Neural cell (in vitro differentiated cells): Measurements from ENCODE around the gene CYP4F22.

Experiments used
- CTCF ChIP-seq: fragments of 450-650 bp; IDR thresholded peaks from 2 replicates; pipeline ENCODE4 v1.5.1; 2014; ENCODE audit warnings: antibody characterized with exemption, mild to moderate bottlenecking, moderate library complexity; ENCODE audit not compliant: poor library complexity, severe bottlenecking
- EP300 ChIP-seq: fragments of 450-650 bp; conservative IDR thresholded peaks from 2 replicates; pipeline ENCODE4 v1.6.1; 2014; ENCODE audit warnings: antibody characterized with exemption, mild to moderate bottlenecking, moderate library complexity; ENCODE audit not compliant: poor library complexity, severe bottlenecking
- POLR2AphosphoS5 ChIP-seq: IDR thresholded peaks from 2 replicates; pipeline ENCODE4 v1.6.1; 2012
- TAF1 ChIP-seq: IDR thresholded peaks from 2 replicates; pipeline ENCODE4 v1.6.1; 2012; ENCODE audit warnings: low read depth

DNA sequence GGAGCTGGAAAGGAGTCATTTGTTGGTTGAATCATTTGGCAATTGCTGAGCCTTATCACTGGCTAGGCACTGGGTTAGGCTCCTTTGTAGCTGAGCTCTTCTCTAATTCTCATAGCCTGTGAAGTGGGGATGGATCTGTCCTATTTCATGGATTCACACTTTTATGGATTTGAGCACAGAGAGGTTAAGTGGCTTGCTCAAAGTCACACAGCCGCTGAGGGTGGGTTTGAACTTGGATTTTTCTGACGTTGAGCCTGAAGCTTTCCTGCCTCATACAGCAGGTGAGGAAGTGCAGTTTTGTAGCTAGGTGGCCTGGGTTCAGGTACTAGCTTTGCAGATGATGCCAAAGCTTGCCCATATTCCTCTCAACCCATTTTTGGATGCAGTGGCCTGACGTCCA lies 19.4 kb downstream of the CYP4F22 start:
- TF ChIP-seq CTCF, result no peak
- no peak for TF ChIP-seq TAF1
- TF ChIP-seq POLR2AphosphoS5, result no peak
- no peak for TF ChIP-seq EP300
